Femur (tissue), 1 donor: ENCODE data around the gene SLC51A.
"Not testable (repeated sequence)": the region's sequence is repeated elsewhere in the genome, so short reads cannot be mapped to it uniquely, and the experiment has no call there.

Source experiments
- DNase-seq: peaks from one replicate; pipeline ENCODE4 v3.0.0-alpha.2; 2017

The SLC51A gene

GRCh38 chr3:196244166-196244565 lies 27.8 kb downstream of the SLC51A start:
- not testable (repeated sequence) for DNase-seq

DNA sequence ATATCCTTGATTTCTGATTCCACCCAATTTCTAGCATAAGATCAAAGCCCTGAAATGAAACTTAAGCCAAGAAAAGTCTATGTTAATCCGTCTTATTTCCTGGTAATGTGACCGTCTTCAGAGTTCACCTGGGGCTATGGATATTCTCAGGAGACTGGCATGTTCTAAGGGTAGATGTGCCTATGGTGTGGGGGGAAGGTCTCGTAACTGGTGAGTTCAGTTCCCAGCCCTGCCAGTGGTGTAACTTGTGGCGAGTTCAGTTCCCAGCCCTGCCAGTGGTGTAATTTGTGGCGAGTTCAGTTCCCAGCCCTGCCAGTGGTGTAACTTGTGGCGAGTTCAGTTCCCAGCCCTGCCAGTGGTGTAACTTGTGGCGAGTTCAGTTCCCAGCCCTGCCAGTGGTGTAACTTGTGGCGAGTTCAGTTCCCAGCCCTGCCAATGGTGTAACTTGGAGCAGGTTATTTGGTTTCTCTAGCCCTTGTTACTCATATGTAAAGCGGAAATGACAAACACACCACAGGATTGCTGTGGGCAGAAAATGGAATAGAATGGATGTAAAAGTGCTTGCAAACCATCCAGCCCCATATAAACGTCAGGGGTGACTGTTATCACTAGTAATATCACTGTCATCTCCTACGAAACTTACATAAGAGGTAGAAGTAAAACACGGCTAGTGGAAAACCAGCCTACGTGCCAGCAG lies 30.4 kb downstream of the SLC51A start:
- no peak for DNase-seq

DNA sequence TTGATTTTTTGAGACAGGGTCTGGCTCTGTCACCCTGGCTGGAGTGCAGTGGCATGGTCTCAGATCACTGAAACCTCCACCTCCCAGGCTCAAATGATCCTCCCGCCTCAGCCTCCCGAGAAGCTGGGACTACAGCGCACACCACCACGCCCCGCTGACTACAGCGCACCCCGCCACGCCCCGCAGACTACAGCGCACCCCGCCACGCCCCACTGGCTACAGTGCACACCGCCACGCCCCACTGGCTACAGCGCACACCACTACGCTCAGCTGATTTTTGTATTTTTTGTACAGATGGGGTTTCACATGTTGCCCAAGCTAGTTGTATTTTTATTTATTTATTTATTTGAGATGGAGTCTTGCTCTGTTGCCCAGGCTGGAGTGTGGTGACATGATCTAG lies 35.6 kb downstream of the SLC51A start:
- DNase-seq = no peak

DNA sequence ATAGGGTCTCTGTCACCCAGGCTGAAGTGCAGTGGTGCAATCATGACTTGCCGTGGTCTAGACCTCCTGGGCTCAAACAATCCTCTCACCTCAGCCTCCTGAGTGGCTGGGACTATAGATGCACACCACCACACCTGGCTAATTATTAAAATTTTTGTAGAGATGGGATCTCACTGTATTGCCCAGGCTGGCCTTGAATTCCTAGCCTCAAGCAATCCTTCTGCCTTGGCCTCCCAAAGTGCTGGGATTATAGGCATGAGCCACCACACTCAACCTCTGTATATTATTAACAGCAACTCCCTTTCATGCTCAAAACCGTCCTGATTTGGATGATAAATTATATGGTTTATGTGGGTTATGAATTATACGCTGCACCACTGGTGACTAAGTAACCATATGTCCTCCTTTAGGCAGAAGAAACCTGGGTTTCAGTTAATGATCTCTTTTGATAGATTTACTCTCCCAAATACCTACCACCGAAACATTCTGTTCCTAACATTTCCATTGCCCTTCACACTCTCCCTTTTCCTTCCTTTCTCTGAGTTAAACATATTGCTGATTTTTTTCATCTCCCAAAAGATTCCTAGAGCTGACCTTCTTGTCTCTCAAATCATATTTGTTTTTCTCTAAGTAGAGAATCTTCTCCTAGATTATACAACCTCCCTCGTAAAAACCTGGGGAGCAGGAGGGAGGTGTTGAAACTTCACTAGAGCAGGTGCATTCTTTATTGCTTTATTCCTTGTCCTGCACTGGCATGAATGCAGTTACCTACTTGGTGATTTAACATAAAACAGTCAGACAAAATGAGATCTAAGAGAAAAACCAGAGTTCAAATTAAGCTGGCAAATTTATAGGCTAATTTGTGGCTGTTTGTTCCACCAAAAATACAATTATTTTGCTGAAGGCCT lies 38.3 kb downstream of the SLC51A start:
- DNase-seq = no peak

GRCh38 chr3:196255776-196256175 lies 39.4 kb downstream of the SLC51A start:
- DNase-seq = no peak

- no peak for DNase-seq
These were observed 44.5 kb downstream of the SLC51A start for GRCh38 chr3:196260784-196261183.

GRCh38 chr3:196263819-196264218 lies 47.5 kb downstream of the SLC51A start:
- no peak for DNase-seq

GRCh38 chr3:196268284-196269163 lies 52.2 kb downstream of the SLC51A start:
- no peak for DNase-seq

DNA sequence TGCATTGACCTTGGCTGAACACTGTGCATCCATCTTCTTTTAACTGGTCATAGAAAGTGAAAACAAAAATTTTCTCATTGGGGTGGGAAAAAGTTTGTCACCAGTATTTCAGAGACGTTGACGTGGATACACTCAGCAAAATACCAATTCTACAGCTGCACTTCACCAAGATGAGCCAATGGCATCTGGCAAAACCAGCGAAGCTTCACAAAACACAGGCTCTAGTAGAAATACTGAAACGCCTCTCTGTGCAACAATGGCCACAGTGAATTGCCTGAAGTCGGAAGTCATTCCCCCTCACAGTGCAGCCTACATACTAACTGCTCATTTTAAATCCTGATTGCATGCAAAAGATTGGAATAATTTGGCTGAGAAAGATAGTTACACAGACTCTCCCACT lies 54.2 kb downstream of the SLC51A start:
- DNase-seq = no peak

DNA sequence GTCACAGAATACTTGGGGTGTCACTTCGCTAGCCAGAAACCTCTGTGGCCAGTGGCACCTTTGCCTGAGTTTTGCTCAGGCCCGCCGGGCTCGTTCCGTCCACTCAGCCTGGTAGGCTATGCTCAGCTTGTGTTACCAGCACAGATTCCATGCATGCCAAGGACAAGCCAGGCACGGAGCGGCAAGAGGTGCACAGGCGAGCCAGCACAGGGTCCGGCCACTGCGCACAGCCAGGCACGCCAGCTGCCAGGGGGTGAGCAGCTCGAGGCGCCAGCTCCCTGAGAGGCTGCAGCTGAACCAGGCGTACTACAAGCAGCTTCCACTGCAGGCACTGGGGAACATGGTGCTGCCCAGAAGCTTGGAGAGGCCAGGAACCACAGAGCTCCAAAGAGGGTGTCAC lies 56.5 kb downstream of the SLC51A start:
- peak; percentile 41 for DNase-seq

- no peak for DNase-seq
These were observed 57.3 kb downstream of the SLC51A start for GRCh38 chr3:196273655-196274054.

DNA sequence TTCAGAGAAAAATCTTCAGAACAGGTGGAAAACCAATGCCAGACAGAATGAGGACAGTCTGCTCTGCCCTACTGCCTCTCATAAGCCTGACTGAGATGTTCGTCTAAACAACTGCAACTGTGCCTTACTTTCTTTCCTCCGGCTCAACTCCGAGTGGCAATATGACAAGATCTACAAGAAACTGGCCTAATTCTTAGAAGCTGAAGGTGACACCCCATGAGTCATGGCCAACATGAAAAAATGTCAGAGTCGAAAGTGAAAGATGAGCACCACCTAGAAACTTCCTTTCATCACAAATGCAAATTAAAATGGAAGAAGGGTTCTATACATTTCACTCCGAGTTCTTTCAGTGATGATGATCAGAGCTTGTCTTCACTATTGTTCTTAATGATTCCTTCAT lies 58.3 kb downstream of the SLC51A start:
- DNase-seq = no peak

DNA sequence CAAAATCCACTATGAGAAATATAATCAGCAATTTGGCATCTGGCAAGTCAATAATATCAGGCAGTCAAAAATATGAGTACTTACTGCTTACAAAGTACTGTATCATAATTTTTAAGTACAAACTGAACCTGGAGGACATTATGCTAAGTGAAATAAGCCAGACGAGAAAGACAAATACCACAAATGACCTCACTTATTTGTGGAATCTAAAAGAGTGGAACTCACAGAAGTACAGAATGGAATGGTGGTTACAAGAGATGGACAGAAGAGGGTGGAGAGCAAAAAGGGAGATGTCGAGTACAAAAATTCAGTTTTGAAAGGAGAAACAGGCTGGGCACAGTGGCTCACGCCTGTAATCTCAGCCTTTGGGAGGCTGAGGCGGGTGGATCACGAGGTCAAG lies 58.8 kb downstream of the SLC51A start:
- no peak for DNase-seq

GRCh38 chr3:196280689-196281440 lies 64.5 kb downstream of the SLC51A start:
- no peak for DNase-seq

DNA sequence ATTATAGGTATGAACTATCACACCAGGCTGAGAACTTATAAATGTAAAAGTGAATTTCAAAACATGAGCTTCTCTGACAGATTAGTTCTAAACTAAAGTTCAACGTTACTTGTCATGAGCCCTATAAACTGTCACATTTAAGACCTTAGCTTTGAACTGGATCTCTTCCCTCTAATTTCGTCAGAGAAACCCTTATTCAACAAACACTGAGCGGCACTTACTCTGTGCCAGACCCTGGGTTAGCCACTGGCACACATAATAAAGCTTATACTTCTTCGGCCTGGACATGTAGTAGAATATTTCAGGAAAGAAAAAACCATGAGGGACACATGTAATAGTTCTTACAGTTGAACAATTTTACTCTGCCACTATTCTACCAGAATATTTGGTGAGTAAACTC lies 65.6 kb downstream of the SLC51A start:
- no peak for DNase-seq
